ENCODE data around the gene LCA5.

The LCA5 gene

GRCh38 chr6:79526897-79527296 is 10.3 kb downstream of the LCA5 start:
- FAIRE-seq, result no peak
- no peak for DNase-seq (ENCODE audit: insufficient read length)
- TF ChIP-seq POLR2A (IDR thresholded peaks at IDR 0.05; ENCODE audit: low read depth, low read length) (no peak), TAF1 (IDR thresholded peaks at IDR 0.05; ENCODE audit: borderline replicate concordance, low read depth, low read length) (no peak), POLR2AphosphoS5 (IDR thresholded peaks at IDR 0.05; ENCODE audit: low read depth, low read length) (no peak)

- DNase-seq (ENCODE audit: insufficient read length), result no peak
- no peak for FAIRE-seq
- TF ChIP-seq POLR2AphosphoS5 (IDR thresholded peaks at IDR 0.05; ENCODE audit: low read depth, low read length) (no peak), TAF1 (IDR thresholded peaks at IDR 0.05; ENCODE audit: borderline replicate concordance, low read depth, low read length) (no peak), POLR2A (IDR thresholded peaks at IDR 0.05; ENCODE audit: low read depth, low read length) (no peak)
These were observed 11.7 kb downstream of the LCA5 start for GRCh38 chr6:79525272-79526100.

GRCh38 chr6:79524065-79524464 is 13.2 kb downstream of the LCA5 start:
- DNase-seq (ENCODE audit: insufficient read length) (no peak), FAIRE-seq (no peak)
- TF ChIP-seq POLR2A (IDR thresholded peaks at IDR 0.05; ENCODE audit: low read depth, low read length) (no peak), TAF1 (IDR thresholded peaks at IDR 0.05; ENCODE audit: borderline replicate concordance, low read depth, low read length) (no peak), POLR2AphosphoS5 (IDR thresholded peaks at IDR 0.05; ENCODE audit: low read depth, low read length) (no peak)

- DNase-seq (ENCODE audit: insufficient read length), result no peak
- TF ChIP-seq POLR2A (IDR thresholded peaks at IDR 0.05; ENCODE audit: low read depth, low read length) (no peak), POLR2AphosphoS5 (IDR thresholded peaks at IDR 0.05; ENCODE audit: low read depth, low read length) (no peak), TAF1 (IDR thresholded peaks at IDR 0.05; ENCODE audit: borderline replicate concordance, low read depth, low read length) (no peak)
- FAIRE-seq, result no peak
These were observed 14.6 kb downstream of the LCA5 start for GRCh38 chr6:79522609-79523008.

- TF ChIP-seq POLR2AphosphoS5 (IDR thresholded peaks at IDR 0.05; ENCODE audit: low read depth, low read length), result no peak
- TF ChIP-seq POLR2A (IDR thresholded peaks at IDR 0.05; ENCODE audit: low read depth, low read length), result no peak
- no peak for TF ChIP-seq TAF1 (IDR thresholded peaks at IDR 0.05; ENCODE audit: borderline replicate concordance, low read depth, low read length)
- no peak for FAIRE-seq
These were observed 16.7 kb downstream of the LCA5 start for GRCh38 chr6:79520534-79520933.

GRCh38 chr6:79518842-79519241 is 18.4 kb downstream of the LCA5 start:
- DNase-seq (ENCODE audit: insufficient read length), result no peak
- TF ChIP-seq POLR2A (IDR thresholded peaks at IDR 0.05; ENCODE audit: low read depth, low read length) (no peak), POLR2AphosphoS5 (IDR thresholded peaks at IDR 0.05; ENCODE audit: low read depth, low read length) (no peak)
- no peak for FAIRE-seq

More at GRCh38 chr6:79520534-79520933, 16.7 kb downstream of the LCA5 start:
- DNase-seq (ENCODE audit: insufficient read length), result no peak

- TF ChIP-seq POLR2A (IDR thresholded peaks at IDR 0.05; ENCODE audit: low read depth, low read length), result no peak
- no peak for TF ChIP-seq TAF1 (IDR thresholded peaks at IDR 0.05; ENCODE audit: borderline replicate concordance, low read depth, low read length)
- no peak for TF ChIP-seq POLR2AphosphoS5 (IDR thresholded peaks at IDR 0.05; ENCODE audit: low read depth, low read length)
- FAIRE-seq, result no peak
- DNase-seq (ENCODE audit: insufficient read length), result no peak
These were observed 21.8 kb downstream of the LCA5 start for GRCh38 chr6:79515436-79515835.

- DNase-seq (ENCODE audit: insufficient read length) (no peak), FAIRE-seq (no peak)
- TF ChIP-seq TAF1 (IDR thresholded peaks at IDR 0.05; ENCODE audit: borderline replicate concordance, low read depth, low read length) (no peak), POLR2A (IDR thresholded peaks at IDR 0.05; ENCODE audit: low read depth, low read length) (no peak), POLR2AphosphoS5 (IDR thresholded peaks at IDR 0.05; ENCODE audit: low read depth, low read length) (no peak)
These were observed 24.1 kb downstream of the LCA5 start for GRCh38 chr6:79513111-79513510.

GRCh38 chr6:79512014-79512413 is 25.2 kb downstream of the LCA5 start:
- FAIRE-seq, result no peak
- DNase-seq (ENCODE audit: insufficient read length), result no peak
- no peak for TF ChIP-seq POLR2AphosphoS5 (IDR thresholded peaks at IDR 0.05; ENCODE audit: low read depth, low read length)
- no peak for TF ChIP-seq TAF1 (IDR thresholded peaks at IDR 0.05; ENCODE audit: borderline replicate concordance, low read depth, low read length)
- no peak for TF ChIP-seq POLR2A (IDR thresholded peaks at IDR 0.05; ENCODE audit: low read depth, low read length)

- DNase-seq (ENCODE audit: insufficient read length) (no peak), FAIRE-seq (no peak)
- no peak for TF ChIP-seq POLR2AphosphoS5 (IDR thresholded peaks at IDR 0.05; ENCODE audit: low read depth, low read length)
- TF ChIP-seq TAF1 (IDR thresholded peaks at IDR 0.05; ENCODE audit: borderline replicate concordance, low read depth, low read length), result no peak
- no peak for TF ChIP-seq POLR2A (IDR thresholded peaks at IDR 0.05; ENCODE audit: low read depth, low read length)
These were observed 26.5 kb downstream of the LCA5 start for GRCh38 chr6:79510707-79511106.

- no peak for DNase-seq (ENCODE audit: insufficient read length)
- TF ChIP-seq POLR2AphosphoS5 (IDR thresholded peaks at IDR 0.05; ENCODE audit: low read depth, low read length) (no peak), TAF1 (IDR thresholded peaks at IDR 0.05; ENCODE audit: borderline replicate concordance, low read depth, low read length) (no peak), POLR2A (IDR thresholded peaks at IDR 0.05; ENCODE audit: low read depth, low read length) (no peak)
- no peak for FAIRE-seq
These were observed 31.0 kb downstream of the LCA5 start for GRCh38 chr6:79506251-79506650.

GRCh38 chr6:79504372-79504771 is 32.9 kb downstream of the LCA5 start:
- no peak for DNase-seq (ENCODE audit: insufficient read length)
- no peak for TF ChIP-seq POLR2AphosphoS5 (IDR thresholded peaks at IDR 0.05; ENCODE audit: low read depth, low read length)
- TF ChIP-seq TAF1 (IDR thresholded peaks at IDR 0.05; ENCODE audit: borderline replicate concordance, low read depth, low read length), result no peak
- no peak for TF ChIP-seq POLR2A (IDR thresholded peaks at IDR 0.05; ENCODE audit: low read depth, low read length)
- FAIRE-seq, result no peak

Data from GM12892 (cell line).